IPS-NIHi11 (cell line): ENCODE measurements around the gene KRTAP12-3.
"Not testable (repeated sequence)": the region's sequence is repeated elsewhere in the genome, so short reads cannot be mapped to it uniquely, and the experiment has no call there.

Experiments
- DNase-seq: peaks from one replicate; pipeline ENCODE4 v3.0.0; 2012; ENCODE audit warnings: mixed read lengths, low spot score

The KRTAP12-3 gene

GRCh38 chr21:44657635-44658540 is at the start of gene KRTAP12-3:
KRTAP12-3 (plus strand) TSS chr21:44657932; CDS start chr21:44657980, 48 bp downstream.
- DNase-seq: no peak

GRCh38 chr21:44609193-44609592 is 48.5 kb upstream of the KRTAP12-3 start:
- no peak for DNase-seq

GRCh38 chr21:44610157-44610843 is 47.4 kb upstream of the KRTAP12-3 start:
- not testable (repeated sequence) for DNase-seq

- no peak for DNase-seq
These were observed 46.2 kb upstream of the KRTAP12-3 start for GRCh38 chr21:44611551-44611950.

GRCh38 chr21:44612029-44612486 is 45.7 kb upstream of the KRTAP12-3 start, which contains the start of gene KRTAP10-8:
KRTAP10-8 (plus strand) TSS chr21:44612079; CDS start chr21:44612101, 22 bp downstream.
- DNase-seq: no peak

- DNase-seq: no peak
These were observed 45.0 kb upstream of the KRTAP12-3 start for GRCh38 chr21:44612669-44613229.

- DNase-seq: no peak
These were observed 44.2 kb upstream of the KRTAP12-3 start for GRCh38 chr21:44613386-44614155.

GRCh38 chr21:44614161-44614631 is 43.5 kb upstream of the KRTAP12-3 start:
- no peak for DNase-seq

GRCh38 chr21:44614961-44615391 is 42.8 kb upstream of the KRTAP12-3 start:
- DNase-seq: no peak

GRCh38 chr21:44615466-44615865 is 42.3 kb upstream of the KRTAP12-3 start:
- DNase-seq: no peak

GRCh38 chr21:44615911-44616590 is 41.7 kb upstream of the KRTAP12-3 start:
- DNase-seq: no peak

- DNase-seq: no peak
These were observed 41.2 kb upstream of the KRTAP12-3 start for GRCh38 chr21:44616591-44616926.

GRCh38 chr21:44617071-44617501 is 40.6 kb upstream of the KRTAP12-3 start:
- DNase-seq: no peak

GRCh38 chr21:44618504-44618903 is 39.2 kb upstream of the KRTAP12-3 start:
- peak; percentile 51 for DNase-seq

- no peak for DNase-seq
These were observed 38.8 kb upstream of the KRTAP12-3 start for GRCh38 chr21:44618909-44619308.

- DNase-seq: no peak
These were observed 37.8 kb upstream of the KRTAP12-3 start for GRCh38 chr21:44619886-44620285.

- no peak for DNase-seq
These were observed 34.2 kb upstream of the KRTAP12-3 start for GRCh38 chr21:44623575-44623974.

GRCh38 chr21:44625756-44626155 is 32.0 kb upstream of the KRTAP12-3 start:
- no peak for DNase-seq

GRCh38 chr21:44626262-44626661 is 31.5 kb upstream of the KRTAP12-3 start:
- no peak for DNase-seq

- no peak for DNase-seq
These were observed 31.0 kb upstream of the KRTAP12-3 start, which contains the start of gene KRTAP10-9 for GRCh38 chr21:44626673-44627143. KRTAP10-9 (plus strand) TSS chr21:44627093; CDS start chr21:44627172, 79 bp downstream.
